PC-9 (cell line): ENCODE data around the gene ARL2BP. TPM values are rescaled to one million over a fixed set of nuclear protein-coding genes. Genes with fewer than 3 reads are reported as not detected.
"Not testable (repeated sequence)": the region's sequence is repeated elsewhere in the genome, so short reads cannot be mapped to it uniquely, and the experiment has no call there.

ENCODE experiments used
- Bru-seq: library from RNA; stranded (reverse); fragments of 400-500 nt; gene quantifications from one replicate; lab custom pipeline; 2021; lab: Mats Ljungman, UMichigan
- BruChase-seq, 2 experiments: library from RNA; stranded (reverse); fragments of 400-500 nt; gene quantifications; one replicate each; lab custom pipeline; 2021; lab: Mats Ljungman, UMichigan
- BruUV-seq: library from RNA; stranded (reverse); fragments of 400-500 nt; replicated peaks from 2 replicates; lab custom pipeline; 2021; lab: Mats Ljungman, UMichigan
- CTCF ChIA-PET: fragments of 300-600 bp; sonication (Branson Sonifier 250); formaldehyde crosslinking; loops from one replicate; lab custom pipeline; 2022; ENCODE audit warnings: antibody characterized with exemption; lab: Charles Lee
- POLR2A ChIA-PET: fragments of 300-600 bp; sonication (Branson Sonifier 250); formaldehyde crosslinking; loops from one replicate; lab custom pipeline; 2022; ENCODE audit warnings: antibody characterized with exemption; ENCODE audit not compliant: unreplicated experiment; lab: Charles Lee
- DNase-seq, 2 experiments: peaks; one replicate each; pipeline versions ENCODE4 v3.0.0 to v3.0.0-alpha.2; 2015 to 2022; ENCODE audit warnings: mixed read lengths in 1 of 2
- H2AFZ ChIP-seq: fragments of 200-600 bp; sonication (generic); 2 replicates; pipeline ENCODE4 v1.8.1; 2017; ENCODE audit warnings: antibody characterized with exemption
- H3F3A ChIP-seq: fragments of 200-600 bp; sonication (generic); 2 replicates; pipeline ENCODE4 v1.8.1; 2017; ENCODE audit warnings: antibody characterized with exemption, mild to moderate bottlenecking, low read depth; ENCODE audit not compliant: insufficient read depth
- H3K27ac ChIP-seq: fragments of 200-600 bp; sonication (generic); 2 replicates; pipeline ENCODE4 v1.6.1; 2016; ENCODE audit warnings: mixed run types
- H3K27me3 ChIP-seq: fragments of 200-600 bp; sonication (generic); 2 replicates; pipeline ENCODE4 v1.6.1; 2016; ENCODE audit warnings: low read depth, mixed run types; ENCODE audit not compliant: insufficient read depth
- H3K36me3 ChIP-seq: fragments of 200-600 bp; sonication (generic); 2 replicates; pipeline ENCODE4 v1.6.1; 2016; ENCODE audit warnings: low read depth, mixed run types
- H3K4me1 ChIP-seq: fragments of 200-600 bp; sonication (generic); replicated peaks from 2 replicates; pipeline ENCODE4 v1.6.1; 2016; ENCODE audit warnings: mixed run types; ENCODE audit not compliant: insufficient read depth
- H3K4me2 ChIP-seq: fragments of 200-600 bp; sonication (generic); 2 replicates; pipeline ENCODE4 v1.6.1; 2017; ENCODE audit warnings: mixed run types
- H3K4me3 ChIP-seq: fragments of 200-600 bp; sonication (generic); 2 replicates; pipeline ENCODE4 v1.6.1; 2016; ENCODE audit warnings: mixed run types
- H3K79me2 ChIP-seq: fragments of 200-600 bp; sonication (generic); 2 replicates; pipeline ENCODE4 v1.6.1; 2017; ENCODE audit warnings: low read depth, mixed run types
- H3K9me2 ChIP-seq: fragments of 200-600 bp; sonication (generic); 2 replicates; pipeline ENCODE4 v1.8.1; 2017; ENCODE audit warnings: mild to moderate bottlenecking; ENCODE audit not compliant: insufficient read depth
- H3K9me3 ChIP-seq: fragments of 200-600 bp; sonication (generic); 2 replicates; pipeline ENCODE4 v1.8.1; 2016; ENCODE audit warnings: low read depth; ENCODE audit not compliant: insufficient read depth
- H4K20me1 ChIP-seq: fragments of 200-600 bp; sonication (generic); 2 replicates; pipeline ENCODE4 v1.8.1; 2017; ENCODE audit not compliant: insufficient read depth
- CTCF ChIP-seq: fragments of 200-600 bp; sonication (generic); conservative IDR thresholded peaks from 2 replicates; pipeline ENCODE4 v1.6.1; 2017; ENCODE audit warnings: mixed run types, antibody characterized with exemption, mild to moderate bottlenecking, moderate library complexity
- EZH2 ChIP-seq: fragments of 200-600 bp; sonication (generic); IDR thresholded peaks from 2 replicates; pipeline ENCODE4 v1.8.0; 2017; ENCODE audit warnings: antibody characterized with exemption, low read depth
- intact Hi-C: fragments of 100-400 bp; cut with micrococcal nuclease; formaldehyde crosslinking; loops from one replicate; pipeline ENCODE4 v1.10.0; 2022; ENCODE audit not compliant: unreplicated experiment
- long read RNA-seq: library from polyadenylated mRNA; stranded (forward); transcript quantifications from one replicate; pipeline ENCODE4 v2.0.0, GENCODE V29; 2022
- total RNA-seq: library from RNA; stranded (reverse); gene quantifications from 2 replicates; pipeline ENCODE4 v1.2.3, GENCODE V29; 2021

The ARL2BP gene
- total RNA-seq (19.8 and 23.6 TPM in 2 replicates), Bru-seq, nascent RNA (percentile 63 among the genes with signal in this experiment), BruChase-seq, experiment 1, labeled RNA remaining after a 2-hour chase (percentile 71 among the genes with signal in this experiment), BruChase-seq, experiment 2, labeled RNA remaining after a 6-hour chase (percentile 90 among the genes with signal in this experiment)
- long read RNA-seq, transcript ARL2BP-201 (6 exons, 2,130 nt) = major isoform, 52 of 59 reads
- long read RNA-seq, partial matches to known transcripts = 2 of 59 reads
- long read RNA-seq, other reads (novel, unspliced or antisense) = 5 of 59 reads

- H3K4me2 ChIP-seq = peak within 1 kb of the TSS; percentile 83
- H3F3A ChIP-seq = peaks cover 27% of the 10 kb centered on the region; the same call in 1 of the 2 replicates
- TF ChIP-seq CTCF (no peak), EZH2 (no peak)
- H3K4me1 ChIP-seq = peaks cover 17% of the 10 kb centered on the region
- H4K20me1 ChIP-seq = no peaks in the 10 kb centered on the region
- intact Hi-C loops = loop anchor here (1.0 kb wide), 3 partner anchors 55 to 173 kb away; partner anchors contain the start of genes PSME3IP1 and RSPRY1
- no TSS peak for BruUV-seq
- H2AFZ ChIP-seq = peak within 1 kb of the TSS; percentile 96
- H3K9me3 ChIP-seq = no peaks in the 10 kb centered on the region
- no peaks in the 10 kb centered on the region for H3K79me2 ChIP-seq
- no peaks in the 10 kb centered on the region for H3K36me3 ChIP-seq
- DNase-seq = peak; percentile 89 to 98
- no peaks in the 10 kb centered on the region for H3K9me2 ChIP-seq
- H3K27ac ChIP-seq = peak within 1 kb of the TSS; percentile 63
- ChIA-PET CTCF (interaction anchor here (1.0 kb wide), 1 partner anchor 35 kb away, joined by 3 read pairs; no protein-coding TSS in a partner anchor), POLR2A (interaction anchor here (0.6 to 1.1 kb wide), 4 partner anchors 9 to 122 kb away, joined by 4 to 26 read pairs (median 9); partner anchors contain the start of gene PSME3IP1)
- H3K4me3 ChIP-seq = peak within 1 kb of the TSS; percentile 78
- no peaks in the 10 kb centered on the region for H3K27me3 ChIP-seq
Observed at GRCh38 chr16:57244767-57245471, at the start of gene ARL2BP. Gene ARL2BP, plus strand, starts transcription at chr16:57245259. Its CDS starts 109 bp downstream, at chr16:57245368.

DNA sequence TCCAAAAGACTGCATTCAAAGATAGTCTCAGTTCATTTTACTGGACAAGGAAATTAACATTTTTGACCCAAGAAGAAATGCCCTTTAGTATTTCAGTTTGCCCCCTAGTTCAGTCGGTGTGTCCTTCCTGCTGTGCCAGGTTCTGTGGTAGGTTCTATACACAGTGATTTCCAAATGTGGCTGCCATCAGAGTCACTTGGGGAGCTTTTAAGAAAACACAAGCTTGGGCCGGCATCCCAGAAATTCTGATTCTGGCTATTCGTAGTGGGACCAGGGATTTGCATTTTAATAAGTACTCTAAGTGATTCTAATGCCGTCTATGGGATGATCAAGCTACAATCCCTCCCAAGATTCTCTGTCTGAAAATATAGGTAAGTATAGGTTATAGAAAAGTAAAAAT, 48.8 kb upstream of the ARL2BP start:
- Histone ChIP-seq H3K79me2 (peaks cover 64% of the 10 kb centered on the region), H3K4me2 (no peak overlapping the region), H3K27ac (no peak overlapping the region), H4K20me1 (no peaks in the 10 kb centered on the region), H3K9me3 (no peaks in the 10 kb centered on the region), H2AFZ (no peak overlapping the region), H3K4me3 (no peak overlapping the region), H3K4me1 (peaks cover 40% of the 10 kb centered on the region), H3K36me3 (0 out of 2 replicates have a peak, but pooled peaks cover 5% of the 10 kb centered on the region), H3K27me3 (no peaks in the 10 kb centered on the region), H3K9me2 (no peaks in the 10 kb centered on the region), H3F3A (peaks cover 28% of the 10 kb centered on the region)
- DNase-seq = no peak
- ChIA-PET CTCF (no interaction called here), POLR2A (no interaction called here)
- no TSS peak for BruUV-seq
- TF ChIP-seq EZH2 = no peak
- TF ChIP-seq CTCF = no peak
- intact Hi-C loops = no loop called here

- H4K20me1 ChIP-seq = no peaks in the 10 kb centered on the region
- H3K27ac ChIP-seq = no peak overlapping the region
- no peaks in the 10 kb centered on the region for H3K9me3 ChIP-seq
- H3K27me3 ChIP-seq = no peaks in the 10 kb centered on the region
- H3K4me3 ChIP-seq = no peak overlapping the region
- BruUV-seq = no TSS peak
- no peaks in the 10 kb centered on the region for H3K9me2 ChIP-seq
- no peak overlapping the region for H2AFZ ChIP-seq
- H3K79me2 ChIP-seq = peaks cover 59% of the 10 kb centered on the region
- CTCF ChIA-PET = no interaction called here
- no peak overlapping the region for H3K4me2 ChIP-seq
- DNase-seq = no peak
- 0 out of 2 replicates have a peak, but pooled peaks cover 5% of the 10 kb centered on the region for H3K36me3 ChIP-seq
- intact Hi-C loops = no loop called here
- POLR2A ChIA-PET = interaction anchor here (0.7 kb wide), 1 partner anchor 11 kb away, joined by 4 read pairs; the partner anchor contains the start of gene PSME3IP1
- H3F3A ChIP-seq = peaks cover 23% of the 10 kb centered on the region
- peaks cover 35% of the 10 kb centered on the region for H3K4me1 ChIP-seq
- TF ChIP-seq EZH2 = no peak
Observed at GRCh38 chr16:57196753-57197152, 48.3 kb upstream of the ARL2BP start.

DNA sequence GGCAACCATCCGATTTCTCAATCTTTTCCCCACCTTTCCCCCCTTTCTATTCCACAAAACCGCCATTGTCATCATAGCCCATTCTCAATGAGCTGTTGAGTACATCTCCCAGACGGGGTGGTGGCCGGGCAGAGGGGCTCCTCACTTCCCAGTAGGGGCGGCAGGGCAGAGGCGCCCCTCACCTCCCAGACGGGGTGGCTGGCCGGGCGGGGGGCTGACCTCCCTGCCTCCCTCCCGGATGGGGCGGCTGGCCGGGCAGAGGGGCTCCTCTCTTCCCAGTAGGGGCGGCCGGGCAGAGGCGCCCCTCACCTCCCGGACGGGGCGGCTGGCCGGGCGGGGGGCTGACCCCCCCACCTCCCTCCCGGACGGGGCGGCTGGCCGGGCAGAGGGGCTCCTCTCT, 44.7 kb upstream of the ARL2BP start:
- H3K4me2 ChIP-seq, CTCF ChIA-PET, POLR2A ChIA-PET, H3K4me3 ChIP-seq, H3K9me2 ChIP-seq, H3K9me3 ChIP-seq, BruUV-seq, H3K27ac ChIP-seq, H2AFZ ChIP-seq, H4K20me1 ChIP-seq, H3K27me3 ChIP-seq, H3K4me1 ChIP-seq, intact Hi-C loops, DNase-seq: not testable (repeated sequence)
- H3K36me3 ChIP-seq = 0 out of 2 replicates have a peak, but pooled peaks cover 13% of the 10 kb centered on the region
- H3F3A ChIP-seq = peaks cover 10% of the 10 kb centered on the region; the same call in 1 of the 2 replicates
- peaks cover 31% of the 10 kb centered on the region for H3K79me2 ChIP-seq

DNA sequence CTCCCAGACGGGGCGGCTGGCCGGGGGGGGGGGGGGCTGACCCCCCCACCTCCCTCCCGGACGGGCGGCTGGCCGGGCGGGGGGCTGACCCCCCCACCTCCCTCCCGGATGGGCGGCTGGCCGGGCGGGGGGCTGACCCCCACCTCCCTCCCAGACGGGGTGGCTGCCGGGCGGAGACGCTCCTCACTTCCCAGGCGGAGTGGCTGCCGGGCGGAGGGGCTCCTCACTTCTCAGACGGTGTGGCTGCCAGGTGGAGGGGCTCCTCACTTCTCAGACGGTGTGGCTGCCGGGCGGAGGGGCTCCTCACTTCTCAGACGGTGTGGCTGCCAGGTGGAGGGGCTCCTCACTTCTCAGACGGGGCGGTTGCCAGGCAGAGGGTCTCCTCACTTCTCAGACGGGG, 44.1 kb upstream of the ARL2BP start:
- BruUV-seq, H3K4me2 ChIP-seq, DNase-seq, POLR2A ChIA-PET, H4K20me1 ChIP-seq, H2AFZ ChIP-seq, H3K27ac ChIP-seq, H3K9me3 ChIP-seq, H3K27me3 ChIP-seq, CTCF ChIA-PET, H3K9me2 ChIP-seq, H3K4me1 ChIP-seq, intact Hi-C loops, H3K4me3 ChIP-seq: not testable (repeated sequence)
- Histone ChIP-seq H3K36me3 (0 out of 2 replicates have a peak, but pooled peaks cover 19% of the 10 kb centered on the region), H3K79me2 (peaks cover 27% of the 10 kb centered on the region), H3F3A (peaks cover 10% of the 10 kb centered on the region; the same call in 1 of the 2 replicates)
